GM18526 (cell line): Measurements from ENCODE around the gene MAPK11.

ENCODE experiments used
- POLR2A ChIP-seq: IDR thresholded peaks from 3 replicates; pipeline ENCODE4 v1.6.1; 2011; ENCODE audit not compliant: insufficient read length; ENCODE audit errors: extremely low read depth

The MAPK11 gene

DNA sequence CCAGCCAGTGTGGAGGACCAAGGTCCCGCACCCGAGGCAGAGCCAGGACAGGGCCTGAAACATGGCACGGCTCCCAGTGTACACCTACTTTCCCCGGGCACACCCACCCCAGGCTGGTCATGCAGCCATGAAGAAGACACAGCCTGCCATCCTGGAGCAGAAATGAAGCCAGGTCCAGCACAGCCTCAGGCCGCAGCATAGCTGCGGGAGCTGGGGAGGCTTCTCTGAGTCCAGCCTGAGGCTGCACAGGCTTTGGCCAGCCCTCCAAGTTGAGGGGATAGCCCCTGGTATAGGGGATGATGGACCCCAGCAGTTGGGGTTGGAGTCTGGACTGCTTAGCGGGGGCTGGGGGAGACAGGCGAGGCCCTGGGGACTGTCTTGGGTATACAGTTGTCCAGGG lies 16.2 kb downstream of the MAPK11 start:
- TF ChIP-seq POLR2A, result no peak

DNA sequence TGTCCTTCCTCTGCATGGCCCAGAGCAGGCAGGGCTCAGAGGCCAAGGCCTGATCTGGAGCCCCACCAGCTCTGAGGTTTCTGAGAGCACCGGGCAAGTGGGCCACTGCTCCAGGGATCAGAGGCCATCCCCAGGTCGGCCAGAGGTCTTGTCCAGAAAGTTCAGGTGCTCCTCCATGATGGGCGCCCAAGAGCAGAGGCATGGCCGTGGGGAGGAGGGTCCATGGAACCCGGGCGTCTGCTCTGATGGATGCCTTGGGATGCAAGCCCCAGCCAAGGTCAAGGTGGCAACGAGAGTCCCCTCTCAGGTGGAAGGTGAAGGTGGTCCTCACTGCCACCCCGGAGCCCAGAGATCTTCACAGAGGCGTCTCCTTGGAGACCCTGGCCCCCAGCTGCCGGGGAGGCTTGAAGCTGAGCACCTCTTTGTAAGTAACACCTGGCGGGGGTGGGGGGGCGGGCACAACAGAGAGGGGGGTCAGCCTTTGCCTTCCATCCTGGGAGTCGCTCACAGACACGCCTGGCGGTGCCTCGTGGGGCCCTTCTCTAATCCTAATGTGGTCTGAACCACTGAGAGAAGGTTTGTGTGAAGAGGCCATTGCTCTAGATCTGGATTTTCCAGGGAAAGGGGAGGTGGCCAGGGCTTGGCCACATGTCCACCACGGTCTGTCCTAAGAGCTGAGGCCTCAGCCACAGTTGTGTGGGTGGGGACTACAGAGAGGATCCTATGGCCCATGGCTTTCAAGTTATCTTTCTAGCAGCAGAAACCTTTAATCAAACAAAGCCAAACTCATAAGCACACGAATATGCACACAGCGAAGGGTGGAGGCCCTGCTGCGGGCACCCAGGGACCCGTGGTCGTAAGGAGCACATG lies 16.9 kb downstream of the MAPK11 start:
- TF ChIP-seq POLR2A, result no peak

DNA sequence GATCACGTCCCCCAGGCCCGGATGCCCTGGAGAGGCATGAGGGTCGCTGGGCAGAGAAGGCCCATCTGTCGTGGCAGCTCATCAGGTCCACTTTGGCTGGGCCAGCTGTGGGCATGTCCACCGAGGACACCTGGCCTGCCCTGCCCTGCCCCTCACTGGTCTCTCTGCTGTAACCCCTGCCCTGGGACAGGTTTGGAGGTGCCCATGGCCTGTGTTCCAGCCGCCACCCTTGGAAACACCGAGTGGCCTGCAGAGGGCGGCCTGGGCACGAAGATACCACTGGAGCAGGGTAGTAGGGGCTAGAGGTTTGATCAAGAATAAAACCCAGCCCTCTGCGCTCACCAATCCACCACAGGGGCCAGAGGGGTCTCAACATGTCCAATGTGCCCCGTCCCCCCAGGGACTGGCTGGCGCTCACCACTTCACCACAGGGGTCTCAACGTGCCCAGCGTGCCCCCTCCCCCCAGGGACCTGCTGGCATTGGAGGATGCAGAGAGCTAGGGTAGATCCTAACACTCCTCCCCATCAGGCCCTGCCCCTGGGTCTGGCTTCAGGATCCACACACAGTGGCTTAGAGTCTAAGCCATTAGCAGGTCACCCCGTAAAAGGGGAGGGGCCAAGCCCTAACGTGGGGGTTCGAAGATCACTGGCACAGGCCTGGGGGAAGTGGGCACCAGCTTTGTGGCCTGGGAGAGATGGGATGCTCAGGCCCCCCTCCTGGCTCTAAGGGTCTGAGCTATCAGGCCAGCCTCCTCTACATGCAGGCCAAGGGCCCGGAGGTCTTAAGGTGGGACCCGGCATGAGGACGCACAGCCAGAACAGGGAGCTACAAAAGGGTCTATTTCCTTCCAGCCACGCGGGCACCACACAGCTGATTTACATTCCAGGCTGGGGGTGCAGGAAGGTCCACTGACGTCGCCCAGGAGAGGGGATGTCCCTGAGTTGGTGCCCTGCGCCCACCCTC lies 17.8 kb downstream of the MAPK11 start:
- TF ChIP-seq POLR2A, result no peak

DNA sequence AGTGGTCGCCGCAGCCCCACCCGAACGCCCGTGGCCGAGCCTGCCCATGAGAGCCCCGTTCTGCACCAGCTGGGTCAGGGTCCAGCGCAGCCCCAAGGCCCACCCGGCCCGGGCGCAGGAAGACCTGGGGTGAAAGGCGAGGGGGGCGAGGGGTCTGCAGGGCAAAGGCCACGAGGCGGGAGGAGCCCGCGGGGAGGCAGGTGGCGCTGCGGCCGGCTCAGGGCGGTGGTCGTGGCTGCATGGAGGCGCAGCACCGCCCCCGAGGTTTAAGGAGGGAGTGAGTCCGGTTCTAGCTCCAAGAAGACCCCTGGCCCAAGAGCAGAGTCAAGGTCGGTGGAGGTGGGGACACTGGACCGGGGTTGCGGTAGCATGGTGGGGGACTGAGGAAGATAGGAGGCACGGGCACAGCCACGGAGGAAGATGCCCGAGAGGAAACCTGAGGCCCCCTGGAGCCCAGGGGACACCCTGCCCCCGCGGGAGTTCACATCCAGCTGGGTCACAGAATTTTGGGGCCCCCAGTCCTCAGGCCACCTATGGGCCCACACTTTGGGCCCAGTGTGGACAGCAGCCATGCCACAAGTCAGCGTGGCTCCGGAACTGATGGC lies 18.6 kb downstream of the MAPK11 start:
- no peak for TF ChIP-seq POLR2A

DNA sequence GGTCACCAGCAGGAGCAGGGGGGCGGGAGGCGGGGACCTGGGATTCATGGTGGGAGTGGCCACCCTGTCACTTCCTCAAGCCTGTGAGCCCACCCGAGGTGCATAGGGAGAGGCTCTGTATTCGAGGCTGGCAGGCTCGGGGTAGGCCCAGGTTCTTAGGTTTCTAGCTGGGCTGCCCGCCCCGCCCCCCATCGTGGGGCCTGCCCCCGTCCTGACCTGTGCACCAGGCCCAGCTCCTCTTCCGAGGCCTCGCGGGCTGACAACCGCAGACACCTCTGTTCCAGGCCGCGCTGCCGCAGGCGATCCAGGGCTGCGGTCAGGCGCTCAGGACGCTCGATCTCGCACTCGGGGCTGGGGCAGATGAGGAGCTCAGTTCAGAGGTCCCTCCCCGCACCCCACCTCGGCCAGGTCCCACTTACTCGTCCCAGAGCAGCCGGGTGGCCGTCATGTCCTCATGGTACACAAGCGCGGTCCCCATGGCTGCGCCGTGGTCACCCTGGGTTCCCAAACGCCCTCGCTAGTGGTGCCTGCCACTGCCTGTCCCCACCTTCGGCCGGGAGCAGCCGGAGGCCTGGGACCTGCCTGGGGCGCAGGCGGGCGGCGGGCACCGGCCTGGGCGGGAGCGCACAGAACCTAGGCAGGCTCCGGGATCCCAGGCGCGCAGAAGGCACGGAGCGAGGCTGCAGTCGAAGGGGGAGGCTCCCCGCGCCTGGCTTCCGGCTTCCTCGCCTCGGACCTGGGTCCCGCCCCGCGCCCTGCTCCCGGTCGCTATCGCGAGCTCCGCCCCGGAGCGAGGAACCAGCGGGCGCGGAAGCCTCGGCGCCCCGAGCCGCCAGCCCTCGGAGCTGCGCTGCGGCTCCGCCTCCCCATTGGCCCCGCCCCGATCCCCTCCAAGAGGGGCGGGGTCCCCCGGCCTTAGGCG lies 19.4 kb downstream of the MAPK11 start, which contains the start of gene HDAC10:
Gene HDAC10, minus strand, starts transcription at position 711 of the 922 bp plus-strand sequence. Its CDS starts 233 bp downstream, at position 478.
- peak; percentile 60 for TF ChIP-seq POLR2A

DNA sequence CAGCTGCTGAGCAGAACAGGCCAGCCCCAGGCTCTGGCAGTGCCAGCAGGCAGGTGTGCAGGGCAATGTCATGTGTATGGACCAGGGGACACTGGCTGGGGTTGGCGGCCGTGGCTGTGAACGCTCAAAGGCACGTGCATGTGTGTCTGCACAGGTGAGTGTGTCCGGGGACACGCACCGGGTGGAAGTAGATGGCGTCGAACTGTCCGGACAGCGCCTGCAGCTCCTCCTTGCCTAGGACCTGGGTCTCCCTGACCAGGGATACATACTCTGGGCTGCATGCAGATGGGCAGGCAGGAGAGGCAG lies 20.0 kb downstream of the MAPK11 start:
- TF ChIP-seq POLR2A, result no peak

DNA sequence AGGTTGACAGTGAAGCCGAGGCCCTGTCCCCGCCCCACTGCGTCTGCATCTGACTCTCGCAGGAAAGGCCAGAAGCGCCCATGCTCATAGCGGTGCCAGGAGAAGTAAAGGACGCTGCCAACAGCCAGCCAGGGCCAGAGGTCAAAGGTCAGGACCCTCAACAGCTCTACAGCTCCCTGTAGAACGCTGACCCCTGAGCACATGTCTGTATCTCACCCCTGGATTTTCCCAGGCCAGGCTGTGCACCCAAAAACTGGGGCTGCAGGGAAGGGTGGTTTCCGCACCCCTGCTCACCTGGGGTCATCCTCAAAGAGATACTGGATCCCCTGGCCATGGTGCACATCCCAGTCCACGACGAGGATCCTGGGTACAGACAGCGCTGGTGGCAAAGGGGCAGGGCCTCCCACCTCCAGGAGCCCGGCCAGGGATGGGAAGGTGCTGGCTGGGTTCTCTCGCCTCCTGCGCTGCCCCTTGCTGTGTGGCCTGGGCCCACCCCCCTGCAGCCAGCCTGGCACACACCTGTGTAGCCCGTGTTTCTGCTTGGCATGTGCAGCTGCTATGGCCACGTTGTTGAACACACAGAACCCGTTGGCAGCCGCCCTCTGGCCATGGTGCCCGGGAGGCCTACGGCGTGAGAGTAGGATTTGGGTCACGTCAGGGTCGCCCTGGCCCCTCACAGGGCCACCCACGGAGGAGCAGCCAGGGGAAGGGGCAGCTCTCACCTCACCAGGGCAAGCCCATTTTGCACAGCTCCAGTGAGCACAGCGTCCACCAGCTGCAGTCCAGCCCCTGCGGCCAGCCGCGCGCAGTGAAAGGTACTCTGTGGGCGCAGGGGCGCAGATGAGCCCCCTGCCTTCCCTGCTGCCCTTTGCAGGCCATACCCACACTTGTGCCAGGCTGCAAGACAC lies 20.6 kb downstream of the MAPK11 start:
- no peak for TF ChIP-seq POLR2A

DNA sequence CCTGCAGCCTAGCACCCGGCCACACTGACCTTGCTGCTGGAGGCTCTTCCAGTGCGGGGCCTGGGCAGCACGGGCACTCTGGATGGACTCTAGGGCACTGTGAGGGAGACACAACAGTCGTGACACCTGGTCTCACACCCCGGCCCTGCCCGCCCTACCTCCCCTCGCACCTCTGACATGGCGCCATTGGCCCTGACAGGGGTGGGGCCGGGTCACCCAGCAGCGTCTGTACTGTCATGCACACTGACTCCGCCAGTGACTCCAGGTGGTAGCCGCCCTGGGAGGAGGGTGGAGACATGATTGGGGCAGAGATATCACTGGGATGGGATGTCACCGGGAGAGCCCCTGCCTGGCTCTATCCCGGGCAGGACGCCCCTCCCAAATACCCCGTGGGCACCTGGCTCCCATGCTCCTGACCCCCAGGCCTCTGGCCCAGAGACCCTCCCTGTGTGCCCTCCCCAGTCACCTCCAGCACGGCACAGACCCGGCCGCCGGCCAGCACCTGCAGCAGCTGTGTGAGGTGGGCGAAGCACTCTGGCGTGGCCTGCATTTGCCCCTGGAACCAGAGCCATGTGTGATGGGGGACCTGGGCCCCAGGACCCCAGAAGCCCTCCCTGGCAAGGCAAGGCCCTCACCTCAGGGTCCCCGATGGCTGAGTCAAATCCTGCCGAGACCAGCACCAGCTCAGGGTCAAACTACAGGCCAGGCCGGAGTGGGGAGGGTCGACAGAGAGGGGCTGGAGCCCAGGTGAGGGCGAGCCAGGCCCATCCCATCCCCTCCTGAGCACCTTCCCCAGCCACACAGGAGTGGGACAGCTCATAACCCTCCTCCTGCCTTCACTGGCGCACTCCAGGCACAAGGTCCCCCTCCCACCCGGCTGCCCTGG lies 21.7 kb downstream of the MAPK11 start:
- no peak for TF ChIP-seq POLR2A

DNA sequence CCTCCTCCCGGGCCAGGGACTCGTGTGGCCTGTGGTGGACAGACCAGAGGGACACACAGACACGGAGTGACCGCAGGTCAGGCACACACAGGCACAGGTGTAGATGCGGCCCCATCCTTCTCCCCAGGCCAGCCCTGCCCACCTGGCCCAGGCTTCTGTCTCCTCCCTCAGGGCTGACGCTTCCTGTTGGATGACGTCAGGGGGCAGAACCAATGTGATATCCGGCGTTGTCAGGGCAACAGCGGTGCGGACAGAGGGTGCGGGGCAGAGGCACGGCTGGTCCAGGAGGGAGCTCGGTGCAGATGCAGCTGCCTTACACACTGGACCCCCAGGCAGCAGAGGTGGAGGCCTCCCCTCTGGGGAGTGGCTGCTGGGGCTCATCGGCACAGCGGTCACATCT lies 22.4 kb downstream of the MAPK11 start:
- no peak for TF ChIP-seq POLR2A

DNA sequence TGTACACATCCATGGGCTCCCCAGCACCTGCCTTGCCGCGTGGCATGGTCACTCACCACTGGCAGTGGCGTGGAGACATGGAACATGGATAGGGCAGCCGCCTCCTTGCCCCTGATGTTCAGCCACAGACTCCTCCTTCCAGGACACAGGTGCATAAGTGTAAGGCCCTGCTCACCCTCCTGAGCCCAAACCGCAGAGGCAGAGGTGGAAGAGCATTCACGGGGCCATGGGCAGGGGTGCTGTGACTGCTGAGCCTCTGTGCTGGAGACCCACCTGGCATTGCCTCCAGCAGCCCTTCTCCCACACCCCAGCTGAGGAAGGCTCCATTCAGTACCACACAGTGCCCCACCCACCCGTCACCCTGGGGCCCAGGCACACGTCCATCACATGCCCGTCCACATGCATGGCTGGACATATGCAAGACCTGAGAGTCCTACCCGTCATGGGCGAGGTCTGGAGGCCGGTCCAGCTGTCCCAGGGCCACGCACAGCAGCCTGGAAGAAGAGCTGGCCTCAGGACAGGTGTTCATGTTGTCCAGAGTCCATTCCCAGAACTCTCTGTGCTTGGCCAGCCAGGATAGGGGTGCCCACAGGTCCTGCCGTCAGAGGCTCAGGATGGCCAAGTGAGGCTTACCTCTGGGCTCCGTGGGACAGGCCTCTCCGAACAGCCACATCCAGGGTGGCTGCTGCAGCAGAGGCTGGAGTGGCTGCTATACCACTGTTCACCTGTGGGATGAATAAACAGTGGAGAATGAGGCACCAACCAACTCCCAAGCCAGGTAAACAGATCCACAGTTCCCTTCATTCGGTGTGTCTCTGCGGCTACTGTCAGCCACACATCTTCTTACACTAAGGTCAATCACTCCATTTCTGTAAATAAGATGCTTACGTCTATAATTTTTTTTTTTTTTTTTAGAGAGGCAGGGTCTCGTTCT lies 23.7 kb downstream of the MAPK11 start:
- TF ChIP-seq POLR2A, result no peak

DNA sequence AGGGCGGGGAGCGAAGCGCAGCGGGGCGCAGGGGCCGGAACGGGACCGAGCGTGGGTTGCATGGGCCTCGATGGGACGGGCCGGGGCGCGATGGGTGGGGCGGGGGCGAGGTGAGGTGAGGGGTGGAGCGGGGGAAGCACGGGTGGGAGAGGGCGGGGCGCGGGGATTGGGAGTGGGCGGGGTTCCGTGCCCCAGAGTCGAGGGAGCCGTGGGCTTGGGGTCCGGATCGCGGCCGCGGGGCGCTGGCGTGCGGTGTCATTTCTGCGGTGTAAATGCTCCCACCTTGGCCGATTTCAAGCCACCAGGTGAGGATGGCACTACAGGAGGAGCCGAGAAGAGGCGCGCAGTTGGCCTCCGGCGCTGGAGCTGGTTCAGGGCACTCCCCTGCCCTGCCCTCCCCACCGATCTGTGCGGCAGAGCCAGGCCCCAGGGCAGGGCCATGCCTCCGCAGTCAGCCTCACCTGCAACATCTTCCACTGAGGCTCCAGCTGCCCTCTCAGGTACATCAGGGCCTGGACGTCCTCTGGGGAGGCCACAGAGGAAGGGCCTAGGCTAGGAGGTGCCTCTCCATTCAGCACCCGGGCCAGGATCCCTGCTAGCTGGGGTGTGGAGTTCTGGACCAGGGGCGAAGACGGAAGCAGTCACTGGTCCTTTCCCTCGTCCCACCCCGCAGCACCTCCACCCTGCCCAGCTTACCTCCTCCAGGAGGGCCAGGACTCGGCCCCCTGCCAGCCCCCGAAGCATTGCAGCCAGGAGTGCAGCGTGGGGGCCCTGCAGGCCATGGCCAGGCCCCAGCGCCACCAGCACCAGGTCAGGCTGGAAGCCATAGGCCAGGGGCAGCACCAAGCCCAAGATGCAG lies 24.7 kb downstream of the MAPK11 start:
- TF ChIP-seq POLR2A, result no peak
